ENCODE measurements around the gene TACC3.
A peak's percentile ranks its signal among the peaks of the same experiment; 100 is the strongest.

The TACC3 gene

GRCh38 chr4:1721003-1721665 lies at the start of gene TACC3, which contains the start of gene TMEM129:
TACC3 (plus strand) TSS chr4:1721521; CDS start chr4:1723422, 1,901 bp downstream.
TMEM129 (minus strand) TSS chr4:1721323; CDS start chr4:1720837, 486 bp downstream.
- TF ChIP-seq PKNOX1 (IDR thresholded peaks at IDR 0.05), result no peak
- no peak for TF ChIP-seq FOXK2 (IDR thresholded peaks at IDR 0.05)
- no peak for TF ChIP-seq ZNF384 (IDR thresholded peaks at IDR 0.05)
- TF ChIP-seq ARNT (IDR thresholded peaks at IDR 0.05), result no peak
- TF ChIP-seq L3MBTL2 (conservative IDR thresholded peaks at IDR 0.05), result no peak
- TF ChIP-seq SUZ12 (IDR thresholded peaks at IDR 0.05), result no peak
- TF ChIP-seq SP1 (IDR thresholded peaks at IDR 0.05), result no peak
- TF ChIP-seq ELF4 (IDR thresholded peaks at IDR 0.05), result no peak
- TF ChIP-seq HDGF (IDR thresholded peaks at IDR 0.05; ENCODE audit: borderline replicate concordance), result no peak
- TF ChIP-seq TARDBP (IDR thresholded peaks at IDR 0.05), result no peak
- no peak for TF ChIP-seq LEF1 (IDR thresholded peaks at IDR 0.05; ENCODE audit: borderline replicate concordance)
- TF ChIP-seq FOXM1 (IDR thresholded peaks at IDR 0.05; ENCODE audit: borderline replicate concordance), result peak; percentile 79; the same call in 1 of the 2 replicates
- no peak for TF ChIP-seq FOXA1 (IDR thresholded peaks at IDR 0.05)
- no peak for TF ChIP-seq NFRKB (IDR thresholded peaks at IDR 0.05)
- TF ChIP-seq BHLHE40 (IDR thresholded peaks at IDR 0.05; ENCODE audit: borderline replicate concordance), result no peak
- TF ChIP-seq CTBP1 (IDR thresholded peaks at IDR 0.05; ENCODE audit: borderline replicate concordance), result peak; percentile 46; the same call in 1 of the 2 replicates

GRCh38 chr4:1673671-1674070 lies 47.6 kb upstream of the TACC3 start:
- ChIA-PET POLR2A (no interaction called here), CTCF (no interaction called here)
- TF ChIP-seq FOXA1 (IDR thresholded peaks at IDR 0.05) (no peak), PKNOX1 (IDR thresholded peaks at IDR 0.05) (no peak), ELF4 (IDR thresholded peaks at IDR 0.05) (no peak), LEF1 (IDR thresholded peaks at IDR 0.05; ENCODE audit: borderline replicate concordance) (no peak), FOXM1 (IDR thresholded peaks at IDR 0.05; ENCODE audit: borderline replicate concordance) (no peak), FOXK2 (IDR thresholded peaks at IDR 0.05) (no peak), ARNT (IDR thresholded peaks at IDR 0.05) (no peak), L3MBTL2 (conservative IDR thresholded peaks at IDR 0.05) (no peak), SUZ12 (IDR thresholded peaks at IDR 0.05) (no peak), ZNF384 (IDR thresholded peaks at IDR 0.05) (no peak), HDGF (IDR thresholded peaks at IDR 0.05; ENCODE audit: borderline replicate concordance) (no peak)
- no peak for DNase-seq (ENCODE audit: extremely low spot score)

More at GRCh38 chr4:1721003-1721665, at the start of gene TACC3, which contains the start of gene TMEM129:
- ChIA-PET POLR2A (interaction anchor here (0.7 to 4.1 kb wide), 18 partner anchors 9 to 288 kb away, joined by 3 to 80 read pairs (median 4); partner anchors contain the start of genes FAM53A and SLBP), CTCF (interaction anchor here (1.1 to 2.6 kb wide), 3 partner anchors 12 to 27 kb away, joined by 4 to 18 read pairs (median 5); no protein-coding TSS in a partner anchor)
- peak; percentile 98 for DNase-seq (ENCODE audit: extremely low spot score)

- ChIA-PET POLR2A (no interaction called here), CTCF (interaction anchor here (1.0 kb wide), 1 partner anchor 19 kb away, joined by 3 read pairs; no protein-coding TSS in a partner anchor)
- TF ChIP-seq PKNOX1 (IDR thresholded peaks at IDR 0.05) (peak; percentile 39; the same call in 1 of the 2 replicates), NFRKB (IDR thresholded peaks at IDR 0.05) (no peak)
- no peak for DNase-seq (ENCODE audit: extremely low spot score)
Observed at GRCh38 chr4:1674682-1675081, 46.6 kb upstream of the TACC3 start.

GRCh38 chr4:1675136-1675801 lies 46.1 kb upstream of the TACC3 start:
- ChIA-PET CTCF (interaction anchor here (1.0 kb wide), 1 partner anchor 18 kb away, joined by 3 read pairs; no protein-coding TSS in a partner anchor), POLR2A (no interaction called here)
- TF ChIP-seq ELF4 (IDR thresholded peaks at IDR 0.05) (no peak), FOXA1 (IDR thresholded peaks at IDR 0.05) (no peak), PKNOX1 (IDR thresholded peaks at IDR 0.05) (no peak), CTBP1 (IDR thresholded peaks at IDR 0.05; ENCODE audit: borderline replicate concordance) (no peak), SUZ12 (IDR thresholded peaks at IDR 0.05) (no peak), SP1 (IDR thresholded peaks at IDR 0.05) (no peak), NFRKB (IDR thresholded peaks at IDR 0.05) (no peak), L3MBTL2 (conservative IDR thresholded peaks at IDR 0.05) (no peak), BHLHE40 (IDR thresholded peaks at IDR 0.05; ENCODE audit: borderline replicate concordance) (no peak), HDGF (IDR thresholded peaks at IDR 0.05; ENCODE audit: borderline replicate concordance) (no peak), FOXM1 (IDR thresholded peaks at IDR 0.05; ENCODE audit: borderline replicate concordance) (no peak), LEF1 (IDR thresholded peaks at IDR 0.05; ENCODE audit: borderline replicate concordance) (no peak), FOXK2 (IDR thresholded peaks at IDR 0.05) (no peak), ZNF384 (IDR thresholded peaks at IDR 0.05) (no peak), ARNT (IDR thresholded peaks at IDR 0.05) (no peak), TARDBP (IDR thresholded peaks at IDR 0.05) (no peak)

GRCh38 chr4:1675802-1676137 lies 45.6 kb upstream of the TACC3 start:
- TF ChIP-seq BHLHE40 (IDR thresholded peaks at IDR 0.05; ENCODE audit: borderline replicate concordance) (no peak), HDGF (IDR thresholded peaks at IDR 0.05; ENCODE audit: borderline replicate concordance) (no peak), TARDBP (IDR thresholded peaks at IDR 0.05) (no peak), PKNOX1 (IDR thresholded peaks at IDR 0.05) (no peak), SUZ12 (IDR thresholded peaks at IDR 0.05) (no peak), ELF4 (IDR thresholded peaks at IDR 0.05) (no peak), ARNT (IDR thresholded peaks at IDR 0.05) (no peak), ZNF384 (IDR thresholded peaks at IDR 0.05) (no peak)
- ChIA-PET CTCF (interaction anchor here (1.0 kb wide), 1 partner anchor 18 kb away, joined by 3 read pairs; no protein-coding TSS in a partner anchor), POLR2A (no interaction called here)
- no peak for DNase-seq (ENCODE audit: extremely low spot score)

More at GRCh38 chr4:1675136-1675801, 46.1 kb upstream of the TACC3 start:
- DNase-seq (ENCODE audit: extremely low spot score), result no peak

Data from HEK293T (cell line).